Measurements from ENCODE around the gene CCDC85B.
"Not testable (repeated sequence)": the region's sequence is repeated elsewhere in the genome, so short reads cannot be mapped to it uniquely, and the experiment has no call there.

Gene CCDC85B

DNA sequence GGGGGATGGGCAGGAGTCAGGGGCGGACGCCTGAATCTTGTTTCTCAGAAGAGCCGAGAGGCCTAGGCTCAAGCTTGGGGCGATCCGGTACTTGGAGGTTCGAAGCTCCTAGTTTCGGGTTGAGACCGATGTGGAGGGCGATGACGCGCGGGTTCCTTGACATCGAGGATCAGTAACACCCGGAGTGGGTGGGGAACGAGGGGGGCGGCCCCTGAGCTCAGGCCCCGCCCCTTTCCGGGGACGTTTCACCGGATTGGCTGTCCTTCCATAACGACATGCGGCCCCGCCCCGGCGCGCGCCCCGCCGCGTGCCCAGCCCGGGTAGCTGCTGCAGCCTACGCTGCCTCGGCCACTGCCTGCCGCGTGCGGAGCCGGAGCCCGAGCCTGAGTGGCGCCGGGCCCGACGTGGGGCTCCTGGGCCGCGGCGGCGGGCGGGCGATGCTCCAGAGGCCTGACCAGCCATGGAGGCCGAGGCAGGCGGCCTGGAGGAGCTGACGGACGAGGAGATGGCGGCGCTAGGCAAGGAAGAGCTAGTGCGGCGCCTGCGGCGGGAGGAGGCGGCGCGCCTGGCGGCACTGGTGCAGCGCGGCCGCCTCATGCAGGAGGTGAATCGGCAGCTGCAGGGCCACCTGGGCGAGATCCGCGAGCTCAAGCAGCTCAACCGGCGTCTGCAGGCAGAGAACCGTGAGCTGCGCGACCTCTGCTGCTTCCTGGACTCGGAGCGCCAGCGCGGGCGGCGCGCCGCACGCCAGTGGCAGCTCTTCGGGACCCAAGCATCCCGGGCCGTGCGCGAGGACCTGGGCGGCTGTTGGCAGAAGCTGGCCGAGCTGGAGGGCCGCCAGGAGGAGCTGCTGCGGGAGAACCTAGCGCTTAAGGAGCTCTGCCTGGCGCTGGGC lies at the start of gene CCDC85B:
TSS of gene CCDC85B (plus strand) at position 350 of the 895 bp plus-strand sequence. CDS start at position 461, 111 bp downstream.
- peak; percentile 89 for DNase-seq
- in situ Hi-C loops (cut with HindIII; ENCODE audit: low pct_ligation_motif_present, low pct_unique_long_range_greater_than_20kb, low sequenced_read_pairs) = no loop called here

GRCh38 chr11:65842144-65842543 lies 48.3 kb upstream of the CCDC85B start:
- no peak for DNase-seq
- in situ Hi-C loops (cut with HindIII; ENCODE audit: low pct_ligation_motif_present, low pct_unique_long_range_greater_than_20kb, low sequenced_read_pairs) = no loop called here

DNA sequence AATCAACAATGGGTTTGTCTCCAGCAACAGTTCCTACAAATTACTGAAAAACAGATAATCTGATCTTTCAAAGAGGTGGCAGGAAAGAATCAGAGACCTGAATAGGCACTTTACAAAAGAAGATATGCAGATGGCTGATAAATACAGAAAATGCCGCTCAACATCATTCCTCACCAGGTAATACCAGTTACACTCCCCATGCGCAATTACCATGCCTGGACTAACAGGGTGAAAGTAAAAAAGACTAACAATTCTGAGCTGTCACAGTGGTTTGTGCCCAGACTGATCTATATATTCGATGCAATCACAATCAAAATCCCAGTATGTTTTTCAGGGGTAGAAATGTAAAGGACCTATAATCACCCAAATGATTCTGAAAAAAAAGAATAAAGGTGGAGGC lies 46.7 kb upstream of the CCDC85B start:
- no peak for DNase-seq
- in situ Hi-C loops (cut with HindIII; ENCODE audit: low pct_ligation_motif_present, low pct_unique_long_range_greater_than_20kb, low sequenced_read_pairs) = no loop called here

DNA sequence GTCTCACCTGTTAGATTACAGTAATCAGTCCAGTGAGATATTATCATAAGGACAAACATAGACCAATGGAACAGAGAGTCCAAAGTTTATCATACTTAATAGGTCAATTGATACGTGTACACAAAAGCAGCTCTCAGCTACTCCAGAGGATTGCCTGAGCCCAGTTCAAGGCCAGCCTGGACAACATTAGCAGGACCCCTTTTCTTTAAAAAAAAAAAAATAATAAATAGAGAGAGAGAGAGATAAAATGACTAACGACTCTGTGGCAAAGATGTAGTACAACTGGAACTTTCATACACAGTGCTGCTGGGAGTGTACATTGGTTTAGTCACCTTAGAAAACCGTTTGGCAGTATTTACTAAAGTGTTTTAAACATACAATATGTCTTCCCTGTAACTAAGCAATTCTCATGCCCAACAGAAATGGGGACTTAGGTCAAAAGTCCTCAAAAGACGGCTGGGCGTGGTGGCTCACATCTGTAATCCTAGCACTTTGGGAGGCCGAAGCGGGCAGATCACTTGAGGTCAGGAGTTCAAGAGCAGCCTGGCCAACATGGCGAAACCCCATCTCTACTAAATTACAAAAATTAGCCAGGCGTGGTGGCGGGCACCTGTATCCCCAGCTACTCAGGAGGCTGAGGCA lies 46.1 kb upstream of the CCDC85B start:
- DNase-seq = no peak
- in situ Hi-C loops (cut with HindIII; ENCODE audit: low pct_ligation_motif_present, low pct_unique_long_range_greater_than_20kb, low sequenced_read_pairs) = no loop called here

DNA sequence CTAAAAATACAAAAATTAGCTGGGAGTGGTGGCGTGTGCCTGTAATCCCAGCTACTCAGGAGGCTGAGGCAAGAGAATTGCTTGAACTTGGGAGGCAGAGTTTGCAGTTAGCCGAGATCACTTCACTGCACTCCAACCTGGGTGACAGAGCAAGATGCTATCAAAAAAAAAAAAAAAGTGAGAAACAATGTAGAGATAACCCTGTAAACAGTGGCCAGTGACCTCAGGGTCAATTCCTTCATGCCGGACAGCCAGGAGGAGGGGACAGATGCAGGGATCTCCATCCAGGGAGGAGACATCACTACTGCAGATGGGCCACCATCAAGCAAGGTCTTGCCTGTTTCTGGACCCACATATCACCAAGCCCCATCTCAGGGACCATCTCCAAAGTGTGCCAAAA lies 42.7 kb upstream of the CCDC85B start:
- in situ Hi-C loops (cut with HindIII; ENCODE audit: low pct_ligation_motif_present, low pct_unique_long_range_greater_than_20kb, low sequenced_read_pairs) = no loop called here
- no peak for DNase-seq

- in situ Hi-C loops (cut with HindIII; ENCODE audit: low pct_ligation_motif_present, low pct_unique_long_range_greater_than_20kb, low sequenced_read_pairs); DNase-seq: not testable (repeated sequence)
Measured at GRCh38 chr11:65848693-65849092, 41.8 kb upstream of the CCDC85B start.

DNA sequence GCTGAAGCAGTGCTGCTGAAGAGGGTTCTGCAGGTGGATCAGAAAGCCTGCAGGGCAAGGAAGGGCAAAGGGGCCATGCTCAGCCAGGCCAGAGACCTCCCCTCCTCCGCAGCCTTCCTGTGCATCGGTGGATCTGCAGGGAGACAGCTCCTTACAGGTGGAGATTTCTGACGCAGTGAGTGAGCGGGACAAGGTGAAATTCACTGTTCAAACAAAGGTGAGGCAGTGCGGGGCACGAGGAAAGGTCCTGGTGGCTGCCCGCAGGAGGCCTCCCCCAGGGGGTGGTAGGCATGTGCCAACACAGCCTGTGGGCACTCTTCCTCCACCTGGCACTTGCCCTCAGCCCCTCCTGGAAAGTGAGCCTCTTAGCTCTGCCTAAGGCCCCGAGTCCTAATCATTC lies 41.1 kb upstream of the CCDC85B start:
- in situ Hi-C loops (cut with HindIII; ENCODE audit: low pct_ligation_motif_present, low pct_unique_long_range_greater_than_20kb, low sequenced_read_pairs) = no loop called here
- no peak for DNase-seq

- in situ Hi-C loops (cut with HindIII; ENCODE audit: low pct_ligation_motif_present, low pct_unique_long_range_greater_than_20kb, low sequenced_read_pairs) = no loop called here
- no peak for DNase-seq
Measured at GRCh38 chr11:65849771-65850216, 40.7 kb upstream of the CCDC85B start.

GRCh38 chr11:65850217-65851082 lies 40.0 kb upstream of the CCDC85B start:
- DNase-seq = no peak

GRCh38 chr11:65851083-65851579 lies 39.3 kb upstream of the CCDC85B start:
- DNase-seq = peak; percentile 29
- in situ Hi-C loops (cut with HindIII; ENCODE audit: low pct_ligation_motif_present, low pct_unique_long_range_greater_than_20kb, low sequenced_read_pairs) = no loop called here

More at GRCh38 chr11:65850217-65851082, 40.0 kb upstream of the CCDC85B start:
- in situ Hi-C loops (cut with HindIII; ENCODE audit: low pct_ligation_motif_present, low pct_unique_long_range_greater_than_20kb, low sequenced_read_pairs) = no loop called here

- in situ Hi-C loops (cut with HindIII; ENCODE audit: low pct_ligation_motif_present, low pct_unique_long_range_greater_than_20kb, low sequenced_read_pairs) = no loop called here
- no peak for DNase-seq
Measured at GRCh38 chr11:65851811-65852507, 38.5 kb upstream of the CCDC85B start.

DNA sequence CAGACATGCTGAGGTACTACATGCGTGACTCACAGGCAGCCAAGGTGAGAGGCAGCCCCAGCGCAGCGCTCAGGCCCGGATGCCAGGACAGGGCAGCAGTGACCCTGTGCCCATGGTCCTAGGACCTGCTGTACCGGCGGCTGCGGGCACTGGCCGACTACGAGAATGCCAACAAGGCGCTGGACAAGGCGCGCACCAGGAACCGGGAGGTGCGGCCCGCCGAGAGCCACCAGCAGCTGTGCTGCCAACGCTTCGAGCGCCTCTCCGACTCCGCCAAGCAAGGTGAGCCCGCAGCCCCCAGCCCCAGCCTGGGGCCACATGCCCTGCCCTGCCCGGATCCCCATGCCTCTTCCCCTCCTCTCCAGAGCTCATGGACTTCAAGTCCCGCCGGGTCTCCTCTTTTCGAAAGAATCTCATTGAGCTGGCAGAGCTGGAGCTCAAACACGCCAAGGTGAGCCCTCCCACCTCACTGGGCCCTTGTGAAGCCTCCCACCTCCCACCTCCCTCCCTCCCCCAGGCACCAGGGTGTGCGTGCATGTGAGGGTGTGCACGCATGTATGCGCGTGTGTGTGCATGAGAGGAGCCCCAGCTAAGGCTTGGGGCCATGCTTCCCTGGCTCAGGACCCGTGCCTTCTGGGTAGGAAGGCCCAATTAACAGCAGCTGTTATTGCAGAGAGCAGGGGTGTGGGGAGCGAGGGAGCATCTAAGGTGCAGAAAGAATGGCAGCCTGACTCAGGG lies 37.8 kb upstream of the CCDC85B start:
- in situ Hi-C loops (cut with HindIII; ENCODE audit: low pct_ligation_motif_present, low pct_unique_long_range_greater_than_20kb, low sequenced_read_pairs) = no loop called here
- no peak for DNase-seq

- no peak for DNase-seq
- in situ Hi-C loops (cut with HindIII; ENCODE audit: low pct_ligation_motif_present, low pct_unique_long_range_greater_than_20kb, low sequenced_read_pairs) = no loop called here
Measured at GRCh38 chr11:65853246-65853979, 37.1 kb upstream of the CCDC85B start.

- DNase-seq = no peak
- in situ Hi-C loops (cut with HindIII; ENCODE audit: low pct_ligation_motif_present, low pct_unique_long_range_greater_than_20kb, low sequenced_read_pairs) = no loop called here
Measured at GRCh38 chr11:65854161-65854592, 36.3 kb upstream of the CCDC85B start.

- no peak for DNase-seq
- in situ Hi-C loops (cut with HindIII; ENCODE audit: low pct_ligation_motif_present, low pct_unique_long_range_greater_than_20kb, low sequenced_read_pairs) = no loop called here
Measured at GRCh38 chr11:65854852-65855837, 35.3 kb upstream of the CCDC85B start.

GRCh38 chr11:65855927-65856363 lies 34.5 kb upstream of the CCDC85B start:
- in situ Hi-C loops (cut with HindIII; ENCODE audit: low pct_ligation_motif_present, low pct_unique_long_range_greater_than_20kb, low sequenced_read_pairs) = no loop called here

More at GRCh38 chr11:65855927-65856363, 34.5 kb upstream of the CCDC85B start:
- DNase-seq = no peak

Measured in ACHN (cell line).